Natural killer cell (primary cell): Measurements from ENCODE around the gene CRADD. TPM values are rescaled to one million over a fixed set of nuclear protein-coding genes. Genes with fewer than 3 reads are reported as not detected.

Source experiments
- ATAC-seq, 3 donors: fragments of 150-1000 bp in 2 of 3; fragments of 200-7000 bp in 1 of 3; cut with Tn5 transposase; 1 replicate in 1 of 3; 2 replicates in 2 of 3; pipeline ENCODE4 v1.10.0; 2021; ENCODE audit warnings: mild to moderate bottlenecking in 2 of 3, moderate library complexity in 2 of 3
- DNase-seq, 2 donors: peaks; one replicate each; pipeline versions ENCODE4 v3.0.0 to v3.0.0-alpha.2; 2013 to 2021; ENCODE audit warnings: mixed read lengths in 1 of 2
- H3K27ac ChIP-seq: one replicate; pipeline ENCODE4 v1.5.1; 2013; ENCODE audit warnings: mild to moderate bottlenecking, low read length
- H3K27me3 ChIP-seq: one replicate; pipeline ENCODE4 v1.6.1; 2013; ENCODE audit warnings: low read length; ENCODE audit not compliant: control insufficient read depth, insufficient read depth
- H3K36me3 ChIP-seq: one replicate; pipeline ENCODE4 v1.6.1; 2013; ENCODE audit warnings: low read length; ENCODE audit not compliant: control insufficient read depth, insufficient read depth
- H3K4me1 ChIP-seq: one replicate; pipeline ENCODE4 v1.6.1; 2013; ENCODE audit warnings: low read length; ENCODE audit not compliant: control insufficient read depth, insufficient read depth
- H3K4me3 ChIP-seq: one replicate; pipeline ENCODE4 v1.5.1; 2013; ENCODE audit warnings: low read length
- H3K9me3 ChIP-seq: one replicate; pipeline ENCODE4 v1.6.1; 2013; ENCODE audit warnings: low read length; ENCODE audit not compliant: control insufficient read depth, insufficient read depth
- H3K27ac Mint-ChIP-seq, 2 donors: one replicate each; pipeline ENCODE4 v1.8.0; 2022; ENCODE audit warnings: mild to moderate bottlenecking in 2 of 2, mixed read lengths in 2 of 2, moderate library complexity in 1 of 2
- H3K27me3 Mint-ChIP-seq, 2 donors: one replicate each; pipeline ENCODE4 v1.8.0; 2022; ENCODE audit warnings: low read depth in 2 of 2, mixed read lengths in 2 of 2
- H3K36me3 Mint-ChIP-seq: one replicate; pipeline ENCODE4 v1.8.0; 2022; ENCODE audit warnings: mixed read lengths
- H3K4me1 Mint-ChIP-seq, 2 donors: one replicate each; pipeline ENCODE4 v1.8.0; 2022; ENCODE audit warnings: mixed read lengths in 2 of 2
- H3K4me3 Mint-ChIP-seq: one replicate; pipeline ENCODE4 v1.8.0; 2022; ENCODE audit warnings: mild to moderate bottlenecking, moderate library complexity, mixed read lengths
- H3K9me3 Mint-ChIP-seq, 2 donors: one replicate each; pipeline ENCODE4 v1.8.0; 2022; ENCODE audit warnings: mixed read lengths in 2 of 2
- WGBS: methylation state at CpG from one replicate; pipeline ENCODE4 v1.1.7; 2013; ENCODE audit warnings: missing lambda C conversion rate; ENCODE audit not compliant: insufficient coverage; 5-methylcytosine and 5-hydroxymethylcytosine counted together
- intact Hi-C: fragments of 100-400 bp; cut with micrococcal nuclease; formaldehyde crosslinking; loops from one replicate; pipeline ENCODE4 v1.14.2; 2022
- total RNA-seq, 4 donors: library from RNA; stranded (reverse); fragments of 120-200 nt in 1 of 4; gene quantifications; one replicate each; pipeline versions ENCODE4 v1.2.3 to v1.2.4, GENCODE V29; 2013 to 2022
- TF ChIP-seq, protein P1 (sequence below): fragments of 200-600 bp; IDR thresholded peaks from one replicate; pipeline ENCODE4 v1.8.0; 2022; ENCODE audit warnings: antibody characterized with exemption

The CRADD gene
- total RNA-seq, 3 donors from 2014 or later (not counting 1 experiment from before 2014, with no cell fraction given): 19.1 to 27.5 (median 26.4) TPM

DNA sequence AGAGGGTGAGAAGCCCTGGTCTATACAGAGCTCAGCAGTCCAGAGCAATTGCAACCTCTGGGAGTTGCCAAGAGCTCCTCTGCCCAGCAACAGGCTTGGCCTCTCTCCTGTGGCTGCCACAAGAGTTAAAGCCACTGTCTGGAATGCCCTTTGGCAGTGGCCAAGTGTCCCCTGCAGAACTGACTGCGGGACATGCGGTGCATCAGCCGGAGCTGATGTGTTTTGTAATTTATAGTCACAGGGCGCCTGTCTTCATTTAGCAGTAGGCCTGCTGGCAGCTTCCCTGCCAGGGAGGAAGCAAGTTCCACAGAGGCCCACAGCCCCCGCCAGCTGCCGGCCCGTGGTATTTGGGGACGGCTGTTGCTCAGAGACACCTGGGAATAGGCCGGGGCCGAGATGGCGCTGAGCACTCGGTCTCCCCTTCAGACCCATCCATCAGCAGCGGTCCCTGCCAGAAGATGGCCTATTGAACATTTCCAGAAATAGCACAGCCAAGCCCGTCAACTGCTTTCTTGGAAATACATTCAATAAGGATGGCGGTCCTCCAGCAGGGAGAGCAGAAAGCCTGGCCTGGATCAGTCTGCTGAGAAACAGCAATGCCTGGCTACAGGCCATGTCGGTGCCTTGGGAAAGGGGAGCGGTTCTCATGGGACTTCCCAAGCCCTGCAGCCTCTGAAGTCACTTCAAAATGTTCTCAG is 217.4 kb downstream of the CRADD start:
- Mint-ChIP-seq H3K36me3 (no peaks in the 10 kb centered on the region), H3K27me3 (no peaks in the 10 kb centered on the region), H3K9me3 (no peaks in the 10 kb centered on the region), H3K4me3 (no peak overlapping the region), H3K27ac (no peak overlapping the region), H3K4me1 (peaks cover 0 to 4% of the 10 kb centered on the region in 2 donors)
- Histone ChIP-seq H3K4me3 (no peak overlapping the region), H3K36me3 (no peaks in the 10 kb centered on the region), H3K9me3 (no peaks in the 10 kb centered on the region), H3K4me1 (no peaks in the 10 kb centered on the region), H3K27ac (no peak overlapping the region), H3K27me3 (no peaks in the 10 kb centered on the region)
- TF ChIP-seq, protein P1, sequence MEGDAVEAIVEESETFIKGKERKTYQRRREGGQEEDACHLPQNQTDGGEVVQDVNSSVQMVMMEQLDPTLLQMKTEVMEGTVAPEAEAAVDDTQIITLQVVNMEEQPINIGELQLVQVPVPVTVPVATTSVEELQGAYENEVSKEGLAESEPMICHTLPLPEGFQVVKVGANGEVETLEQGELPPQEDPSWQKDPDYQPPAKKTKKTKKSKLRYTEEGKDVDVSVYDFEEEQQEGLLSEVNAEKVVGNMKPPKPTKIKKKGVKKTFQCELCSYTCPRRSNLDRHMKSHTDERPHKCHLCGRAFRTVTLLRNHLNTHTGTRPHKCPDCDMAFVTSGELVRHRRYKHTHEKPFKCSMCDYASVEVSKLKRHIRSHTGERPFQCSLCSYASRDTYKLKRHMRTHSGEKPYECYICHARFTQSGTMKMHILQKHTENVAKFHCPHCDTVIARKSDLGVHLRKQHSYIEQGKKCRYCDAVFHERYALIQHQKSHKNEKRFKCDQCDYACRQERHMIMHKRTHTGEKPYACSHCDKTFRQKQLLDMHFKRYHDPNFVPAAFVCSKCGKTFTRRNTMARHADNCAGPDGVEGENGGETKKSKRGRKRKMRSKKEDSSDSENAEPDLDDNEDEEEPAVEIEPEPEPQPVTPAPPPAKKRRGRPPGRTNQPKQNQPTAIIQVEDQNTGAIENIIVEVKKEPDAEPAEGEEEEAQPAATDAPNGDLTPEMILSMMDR: no peak
- DNase-seq (no peak), ATAC-seq (no peak)
- intact Hi-C loops: no loop called here
- WGBS: 44% methylated on average over 17 of the region's 17 CpGs

DNA sequence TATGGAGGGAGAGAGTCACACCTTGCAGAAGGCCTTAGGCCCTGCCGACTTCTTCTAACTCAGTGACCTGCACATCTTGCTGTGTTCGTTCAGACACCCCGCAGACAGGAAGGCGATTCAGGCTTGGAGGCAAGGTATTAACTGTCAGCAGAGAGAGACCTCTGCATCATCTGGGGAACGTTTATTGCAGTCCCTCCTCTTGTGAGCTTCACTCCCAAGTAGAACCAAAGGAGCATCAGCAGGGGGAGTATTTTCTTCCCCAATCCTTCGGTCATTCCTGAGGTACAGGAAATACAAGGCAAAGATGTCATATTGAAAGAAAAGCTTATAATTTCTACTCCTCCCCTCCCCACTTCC is 217.9 kb downstream of the CRADD start:
- H3K27ac Mint-ChIP-seq: no peak overlapping the region
- Histone ChIP-seq H3K9me3 (no peaks in the 10 kb centered on the region), H3K4me1 (no peaks in the 10 kb centered on the region), H3K4me3 (no peak overlapping the region), H3K36me3 (no peaks in the 10 kb centered on the region), H3K27ac (no peak overlapping the region), H3K27me3 (no peaks in the 10 kb centered on the region)
- TF ChIP-seq, protein P1: no peak
- no peak overlapping the region for H3K4me3 Mint-ChIP-seq
- no peaks in the 10 kb centered on the region for H3K36me3 Mint-ChIP-seq
- ATAC-seq: no peak
- no peaks in the 10 kb centered on the region for H3K9me3 Mint-ChIP-seq
- intact Hi-C loops: no loop called here
- DNase-seq: no peak
- peaks cover 0 to under 1% of the 10 kb centered on the region in 2 donors for H3K4me1 Mint-ChIP-seq
- WGBS: 60% methylated on average over 6 of the region's 6 CpGs
- no peaks in the 10 kb centered on the region for H3K27me3 Mint-ChIP-seq

DNA sequence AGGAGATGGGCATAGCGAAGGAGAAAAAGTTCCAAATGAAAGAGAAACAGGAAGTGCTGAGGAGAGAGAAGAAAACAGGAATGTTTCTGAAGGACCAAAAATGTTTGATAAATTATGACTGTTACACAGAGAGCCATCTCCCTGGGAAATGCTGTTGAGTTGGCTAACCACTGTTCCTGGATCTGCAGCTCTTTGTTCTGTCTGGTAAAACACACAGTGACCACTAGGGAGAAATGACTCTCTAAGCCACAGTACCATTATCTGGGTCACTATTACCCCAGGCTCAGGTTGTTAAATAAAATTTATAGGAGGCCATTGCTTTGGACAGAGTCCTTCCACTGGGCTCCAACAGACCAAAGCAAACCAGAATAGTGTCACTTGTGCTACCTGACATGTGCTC is 219.3 kb downstream of the CRADD start:
- intact Hi-C loops: no loop called here
- Histone ChIP-seq H3K9me3 (no peaks in the 10 kb centered on the region), H3K36me3 (no peaks in the 10 kb centered on the region), H3K4me1 (no peaks in the 10 kb centered on the region), H3K27ac (no peak overlapping the region), H3K27me3 (no peaks in the 10 kb centered on the region), H3K4me3 (no peak overlapping the region)
- Mint-ChIP-seq H3K4me1 (no peaks in the 10 kb centered on the region), H3K27ac (no peak overlapping the region), H3K27me3 (no peaks in the 10 kb centered on the region), H3K36me3 (no peaks in the 10 kb centered on the region), H3K9me3 (no peaks in the 10 kb centered on the region), H3K4me3 (no peak overlapping the region)
- WGBS: 92% methylated on average over 1 of the region's 1 CpG
- TF ChIP-seq, protein P1: no peak
- DNase-seq (no peak), ATAC-seq (no peak)

DNA sequence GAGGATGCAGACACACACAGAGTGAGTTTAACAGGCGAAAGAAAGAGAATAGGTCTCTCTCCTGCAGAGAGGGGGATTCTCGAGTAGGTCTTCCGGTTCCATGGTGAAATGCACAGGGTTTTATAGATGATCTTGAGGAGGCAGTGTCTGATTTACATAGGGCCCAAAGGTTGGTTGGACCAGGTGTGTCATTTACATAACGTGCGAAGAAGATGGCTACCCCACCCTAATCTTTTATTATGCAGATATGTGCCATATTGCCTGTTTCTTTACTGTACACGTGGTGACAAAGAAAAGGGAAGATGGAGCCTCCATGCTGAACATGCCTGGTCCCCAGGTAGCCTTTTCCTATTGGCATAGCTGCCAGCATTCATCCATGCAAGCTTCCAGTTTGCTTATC is 219.8 kb downstream of the CRADD start:
- H3K9me3 Mint-ChIP-seq: no peaks in the 10 kb centered on the region
- no peak overlapping the region for H3K4me3 ChIP-seq
- no peaks in the 10 kb centered on the region for H3K36me3 ChIP-seq
- no peaks in the 10 kb centered on the region for H3K36me3 Mint-ChIP-seq
- H3K27ac ChIP-seq: no peak overlapping the region
- TF ChIP-seq, protein P1: no peak
- ATAC-seq: no peak
- no peak overlapping the region for H3K27ac Mint-ChIP-seq
- H3K9me3 ChIP-seq: no peaks in the 10 kb centered on the region
- intact Hi-C loops: no loop called here
- whole genome bisulfite sequencing: 92% methylated on average over 4 of the region's 6 CpGs
- H3K27me3 ChIP-seq: no peaks in the 10 kb centered on the region
- no peak overlapping the region for H3K4me3 Mint-ChIP-seq
- H3K4me1 Mint-ChIP-seq: no peaks in the 10 kb centered on the region
- DNase-seq: no peak
- no peaks in the 10 kb centered on the region for H3K27me3 Mint-ChIP-seq
- no peaks in the 10 kb centered on the region for H3K4me1 ChIP-seq
